Germinal center (tissue), 1 donor: ENCODE results near the gene BTBD8.
"Not testable (repeated sequence)": the region's sequence is repeated elsewhere in the genome, so short reads cannot be mapped to it uniquely, and the experiment has no call there.

Source experiments
- DNase-seq: peaks from one replicate; pipeline ENCODE4 v3.0.0; 2012; ENCODE audit warnings: mixed read lengths, low spot score

The BTBD8 gene

GRCh38 chr1:92080128-92080985 lies at the start of gene BTBD8:
Gene BTBD8 (plus strand): TSS chr1:92080345. CDS start chr1:92080572, 227 bp downstream.
- DNase-seq, result peak; percentile 78

- DNase-seq, result no peak
These were observed 49.5 kb upstream of the BTBD8 start for GRCh38 chr1:92030656-92031107.

- no peak for DNase-seq
These were observed 48.6 kb upstream of the BTBD8 start for GRCh38 chr1:92031281-92032110.

- DNase-seq, result no peak
These were observed 42.7 kb upstream of the BTBD8 start for GRCh38 chr1:92037400-92037799.

GRCh38 chr1:92038695-92039346 lies 41.3 kb upstream of the BTBD8 start:
- no peak for DNase-seq

GRCh38 chr1:92040971-92041370 lies 39.2 kb upstream of the BTBD8 start:
- DNase-seq, result no peak

GRCh38 chr1:92043621-92044020 lies 36.5 kb upstream of the BTBD8 start:
- DNase-seq, result no peak

GRCh38 chr1:92045766-92046495 lies 34.2 kb upstream of the BTBD8 start:
- DNase-seq, result no peak

GRCh38 chr1:92051948-92052347 lies 28.2 kb upstream of the BTBD8 start:
- DNase-seq, result no peak

GRCh38 chr1:92065042-92065441 lies 15.1 kb upstream of the BTBD8 start:
- DNase-seq, result no peak

- DNase-seq, result no peak
These were observed 13.8 kb upstream of the BTBD8 start for GRCh38 chr1:92066321-92066720.

- DNase-seq, result no peak
These were observed 9.3 kb upstream of the BTBD8 start for GRCh38 chr1:92070892-92071291.

- not testable (repeated sequence) for DNase-seq
These were observed 5.7 kb upstream of the BTBD8 start for GRCh38 chr1:92074446-92074845.

- DNase-seq, result no peak
These were observed 4.8 kb upstream of the BTBD8 start, which contains the start of gene SETSIP for GRCh38 chr1:92075311-92075710. Gene SETSIP (minus strand): TSS chr1:92075411. CDS start chr1:92075411, 0 bp downstream.

GRCh38 chr1:92076363-92076762 lies 3.8 kb upstream of the BTBD8 start:
- DNase-seq, result no peak

GRCh38 chr1:92078077-92078476 lies 2.1 kb upstream of the BTBD8 start:
- DNase-seq, result not testable (repeated sequence)

- no peak for DNase-seq
These were observed 704 bp upstream of the BTBD8 start for GRCh38 chr1:92079441-92079840.

GRCh38 chr1:92081031-92081430 lies 886 bp downstream of the BTBD8 start:
- no peak for DNase-seq

- no peak for DNase-seq
These were observed 4.5 kb downstream of the BTBD8 start for GRCh38 chr1:92084651-92085050.

GRCh38 chr1:92085727-92086126 lies 5.6 kb downstream of the BTBD8 start:
- no peak for DNase-seq

GRCh38 chr1:92087542-92087941 lies 7.4 kb downstream of the BTBD8 start:
- DNase-seq, result no peak

- DNase-seq, result no peak
These were observed 11.5 kb downstream of the BTBD8 start for GRCh38 chr1:92091625-92092024.
